Measurements from ENCODE around the gene AKR7A3.

DNA sequence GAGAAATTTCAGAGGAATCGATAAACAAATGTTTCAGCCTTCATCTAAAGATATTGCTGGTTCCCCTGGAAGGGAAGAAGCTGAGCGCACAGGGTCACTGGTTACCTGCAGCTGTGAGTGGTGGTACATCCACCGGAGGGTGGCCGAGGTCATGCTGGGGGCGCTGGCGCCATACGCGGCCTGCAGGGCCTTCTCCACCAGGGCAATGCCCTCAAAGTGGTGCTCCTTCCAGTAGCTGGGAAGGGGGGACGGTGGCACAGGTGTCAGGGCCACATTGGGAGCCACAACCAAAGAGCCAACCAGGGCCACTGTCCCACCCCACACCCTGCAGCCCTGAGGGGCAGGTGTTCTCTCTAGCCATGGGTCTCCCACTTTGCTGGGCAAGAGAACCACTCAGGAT is 4.7 kb downstream of the AKR7A3 start:
- TF ChIP-seq, protein P1, sequence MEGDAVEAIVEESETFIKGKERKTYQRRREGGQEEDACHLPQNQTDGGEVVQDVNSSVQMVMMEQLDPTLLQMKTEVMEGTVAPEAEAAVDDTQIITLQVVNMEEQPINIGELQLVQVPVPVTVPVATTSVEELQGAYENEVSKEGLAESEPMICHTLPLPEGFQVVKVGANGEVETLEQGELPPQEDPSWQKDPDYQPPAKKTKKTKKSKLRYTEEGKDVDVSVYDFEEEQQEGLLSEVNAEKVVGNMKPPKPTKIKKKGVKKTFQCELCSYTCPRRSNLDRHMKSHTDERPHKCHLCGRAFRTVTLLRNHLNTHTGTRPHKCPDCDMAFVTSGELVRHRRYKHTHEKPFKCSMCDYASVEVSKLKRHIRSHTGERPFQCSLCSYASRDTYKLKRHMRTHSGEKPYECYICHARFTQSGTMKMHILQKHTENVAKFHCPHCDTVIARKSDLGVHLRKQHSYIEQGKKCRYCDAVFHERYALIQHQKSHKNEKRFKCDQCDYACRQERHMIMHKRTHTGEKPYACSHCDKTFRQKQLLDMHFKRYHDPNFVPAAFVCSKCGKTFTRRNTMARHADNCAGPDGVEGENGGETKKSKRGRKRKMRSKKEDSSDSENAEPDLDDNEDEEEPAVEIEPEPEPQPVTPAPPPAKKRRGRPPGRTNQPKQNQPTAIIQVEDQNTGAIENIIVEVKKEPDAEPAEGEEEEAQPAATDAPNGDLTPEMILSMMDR (conservative IDR thresholded peaks at IDR 0.05; ENCODE audit: low read depth, low read length): no peak
- no peak for TF ChIP-seq RAD21 (IDR thresholded peaks at IDR 0.05; ENCODE audit: low read length)
- TF ChIP-seq CEBPB (IDR thresholded peaks at IDR 0.05; ENCODE audit: low read depth, low read length): no peak
- TF ChIP-seq SMC3 (IDR thresholded peaks at IDR 0.05; ENCODE audit: low read depth, low read length): no peak
- TF ChIP-seq POLR2A (IDR thresholded peaks at IDR 0.05; ENCODE audit: low read depth, low read length): no peak

Measured in IMR-90 (cell line).